ELR (cell line): ENCODE data around the gene ZHX3.
A peak's percentile ranks its signal among the peaks of the same experiment; 100 is the strongest.

Experiments used
- DNase-seq: peaks from one replicate; pipeline ENCODE4 v3.0.0-alpha.2; 2015; ENCODE audit warnings: low read depth

Gene ZHX3

DNA sequence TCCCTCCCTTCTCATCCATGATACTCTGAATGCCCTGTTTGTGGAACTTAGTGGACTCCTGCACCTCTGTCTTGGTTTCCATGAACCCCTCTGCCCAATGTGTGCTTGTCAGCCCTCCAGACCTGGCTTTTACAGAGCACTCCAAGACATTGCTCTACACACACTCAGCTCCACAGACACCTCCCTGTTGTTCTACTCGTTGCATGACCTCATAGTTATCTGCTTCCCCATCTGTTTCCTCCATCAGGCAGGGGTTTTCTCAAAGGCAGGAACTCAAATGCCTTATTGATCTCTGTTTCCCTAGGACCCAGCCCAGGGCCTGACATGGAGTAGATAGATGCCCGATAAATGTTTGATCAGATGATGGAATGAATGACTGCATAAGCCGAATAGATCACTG, 166.9 kb downstream of the ZHX3 start:
- peak; percentile 45 for DNase-seq

- no peak for DNase-seq
These were observed 168.6 kb downstream of the ZHX3 start for GRCh38 chr20:41148942-41149341.

DNA sequence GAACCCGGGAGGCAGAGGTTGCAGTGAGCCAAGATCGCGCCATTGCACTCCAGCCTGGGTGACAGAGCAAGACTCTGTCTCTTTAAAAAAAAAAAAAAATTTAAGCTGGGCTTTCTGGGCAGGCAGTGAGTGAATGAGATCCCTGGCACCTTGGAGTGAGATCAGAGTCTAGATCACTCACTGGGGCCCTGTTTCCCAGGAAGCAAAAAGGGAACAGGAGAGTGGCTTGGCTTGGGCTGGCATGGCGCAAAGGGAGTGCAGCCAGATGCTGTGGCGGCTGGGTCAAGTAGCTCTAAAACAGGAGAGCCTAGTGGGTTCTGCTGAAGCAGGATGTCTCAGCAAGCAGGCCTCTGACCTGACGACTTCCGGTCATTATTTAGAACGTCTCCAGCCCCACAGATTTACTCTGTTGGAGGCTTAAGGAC, 169.8 kb downstream of the ZHX3 start:
- DNase-seq, result no peak

- DNase-seq, result no peak
These were observed 171.5 kb downstream of the ZHX3 start for GRCh38 chr20:41145821-41146620.

- DNase-seq, result no peak
These were observed 172.2 kb downstream of the ZHX3 start for GRCh38 chr20:41145317-41145716.

- no peak for DNase-seq
These were observed 174.2 kb downstream of the ZHX3 start for GRCh38 chr20:41143354-41143753.

DNA sequence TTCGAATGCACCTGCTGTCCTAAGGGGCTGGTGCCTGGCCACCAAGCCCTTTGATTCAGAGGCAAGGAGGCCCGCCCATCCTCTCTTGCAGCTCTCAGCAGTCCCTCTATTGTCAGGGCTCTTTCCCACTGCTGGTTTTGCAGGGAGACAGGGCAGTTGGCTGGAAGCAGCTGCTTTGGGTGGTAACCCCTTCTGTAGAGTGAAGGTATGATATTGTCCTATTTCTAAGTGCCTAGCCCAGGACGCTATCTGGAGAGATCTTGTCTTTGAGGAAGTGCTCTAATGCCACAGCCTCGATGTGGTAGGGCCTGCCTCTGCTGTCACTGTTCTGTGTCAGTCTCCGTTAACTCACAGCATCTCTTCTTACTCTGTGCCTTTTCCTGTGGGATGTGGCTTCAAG, 174.6 kb downstream of the ZHX3 start:
- DNase-seq, result no peak

GRCh38 chr20:41142245-41142644, 175.3 kb downstream of the ZHX3 start:
- DNase-seq, result no peak

DNA sequence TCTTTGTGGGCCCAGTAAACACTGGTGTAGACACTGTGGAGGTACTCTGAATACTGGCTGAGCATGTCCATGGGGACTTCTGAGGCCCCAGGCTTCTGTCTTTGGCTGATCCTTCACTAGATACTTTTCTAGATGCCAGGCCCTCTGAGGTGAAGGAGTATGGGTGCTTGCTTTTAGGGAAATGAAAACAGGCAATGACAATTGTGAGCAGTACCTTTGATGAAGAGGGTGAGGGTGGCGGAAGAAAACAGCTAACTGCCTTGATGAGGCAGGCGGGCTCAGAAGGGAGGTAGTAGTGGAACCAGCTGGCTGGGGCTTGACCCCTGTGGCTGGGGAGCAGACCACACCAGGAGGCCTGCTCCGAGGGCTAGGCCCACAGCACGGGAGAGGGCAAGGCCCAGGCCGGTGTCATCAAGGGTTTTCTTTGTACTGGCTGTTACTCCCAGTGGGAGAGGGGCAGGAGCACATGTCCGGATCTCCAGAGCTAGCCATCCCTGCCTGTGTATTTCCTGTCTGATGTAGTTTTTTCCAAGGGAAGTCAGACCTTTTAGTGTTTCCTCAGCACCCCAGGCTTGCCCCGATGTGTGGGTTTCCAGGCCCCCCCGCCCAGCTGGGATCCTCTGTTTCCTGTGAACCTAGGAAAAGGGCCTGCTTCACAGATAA, 176.2 kb downstream of the ZHX3 start:
- peak; percentile 36 for DNase-seq

DNA sequence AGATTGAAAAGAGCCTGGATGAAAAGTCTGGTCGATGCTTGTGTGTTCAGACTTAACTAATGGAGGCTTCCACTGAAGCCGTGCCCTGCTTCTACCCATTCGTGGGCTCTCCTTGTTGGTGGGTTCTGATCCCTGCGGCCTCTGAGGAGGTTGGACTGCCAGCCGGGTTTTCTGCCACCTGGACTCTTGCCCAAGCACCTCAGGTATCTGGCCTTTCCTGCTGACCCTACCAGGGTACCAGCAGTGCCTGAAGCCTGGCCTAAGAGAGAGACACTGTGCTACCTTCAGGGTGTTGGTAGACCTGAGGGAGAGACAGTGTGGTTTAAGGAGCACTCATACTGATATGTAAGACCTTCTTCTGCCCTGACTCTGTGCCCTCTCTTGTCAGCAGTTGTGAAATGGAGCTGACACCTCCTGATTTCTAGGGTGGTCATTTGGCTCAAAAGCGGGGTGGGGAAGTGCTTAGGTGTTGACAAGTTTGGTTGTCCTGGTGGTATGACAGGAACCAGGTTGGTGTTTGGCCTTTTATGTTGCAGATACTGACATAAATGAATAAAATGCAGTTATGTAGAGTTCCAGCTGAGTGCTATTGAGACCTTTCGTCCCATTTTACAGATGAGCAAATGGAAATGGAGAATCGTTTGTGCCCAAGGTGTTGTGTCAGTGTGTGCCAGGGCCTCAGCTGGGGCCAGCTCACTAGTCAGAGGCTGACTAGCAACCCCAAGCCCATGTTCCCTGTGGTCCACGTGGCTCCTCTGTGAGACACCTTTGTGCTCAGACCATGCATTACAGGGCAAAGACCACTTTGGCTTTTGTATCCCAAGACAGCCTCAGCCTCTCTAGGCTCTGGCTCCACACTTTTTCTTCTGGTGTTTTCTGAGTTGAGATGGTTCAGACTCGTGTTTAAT, 177.1 kb downstream of the ZHX3 start:
- DNase-seq, result no peak

DNA sequence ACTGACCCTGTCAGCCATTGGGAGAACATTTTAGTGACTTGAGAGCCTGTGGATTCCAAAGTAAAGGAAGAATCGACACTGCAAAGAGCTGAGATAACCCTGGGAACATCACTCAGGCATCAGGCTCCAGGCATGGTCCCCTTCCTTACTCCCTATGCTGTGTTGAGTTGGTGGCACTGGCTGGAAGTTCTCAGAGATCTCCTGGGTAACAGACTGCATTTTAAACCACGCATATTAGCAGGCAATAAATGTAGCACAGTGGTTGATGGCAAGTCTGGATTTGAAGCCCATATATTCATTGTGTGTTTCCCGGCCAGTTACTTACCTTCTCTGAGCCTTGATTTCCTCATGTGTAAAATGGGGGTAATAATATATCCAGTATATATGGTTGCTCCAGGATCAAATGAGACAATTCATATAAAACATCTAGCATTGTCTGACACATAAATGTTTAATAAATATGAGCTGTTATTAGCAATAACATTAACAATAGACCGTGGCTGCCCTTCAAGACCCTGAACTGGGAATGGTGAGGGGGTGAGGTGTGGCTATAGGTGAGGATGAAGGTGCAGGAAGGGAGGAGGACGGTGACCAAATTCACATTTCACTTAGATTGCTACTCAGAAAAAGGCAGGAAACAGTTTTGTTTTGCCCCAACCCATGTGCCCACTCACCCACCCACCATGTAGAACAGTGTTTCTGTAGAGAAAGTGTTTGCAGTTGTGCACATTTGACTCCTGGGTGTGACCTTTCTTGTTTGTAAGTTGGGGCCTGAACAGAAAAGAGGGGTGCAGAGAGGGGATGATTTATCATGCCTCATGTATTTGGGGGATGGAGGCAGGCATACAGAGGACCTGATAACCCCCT, 178.1 kb downstream of the ZHX3 start:
- no peak for DNase-seq

- peak; percentile 57 for DNase-seq
These were observed 178.9 kb downstream of the ZHX3 start for GRCh38 chr20:41138475-41139226.

DNA sequence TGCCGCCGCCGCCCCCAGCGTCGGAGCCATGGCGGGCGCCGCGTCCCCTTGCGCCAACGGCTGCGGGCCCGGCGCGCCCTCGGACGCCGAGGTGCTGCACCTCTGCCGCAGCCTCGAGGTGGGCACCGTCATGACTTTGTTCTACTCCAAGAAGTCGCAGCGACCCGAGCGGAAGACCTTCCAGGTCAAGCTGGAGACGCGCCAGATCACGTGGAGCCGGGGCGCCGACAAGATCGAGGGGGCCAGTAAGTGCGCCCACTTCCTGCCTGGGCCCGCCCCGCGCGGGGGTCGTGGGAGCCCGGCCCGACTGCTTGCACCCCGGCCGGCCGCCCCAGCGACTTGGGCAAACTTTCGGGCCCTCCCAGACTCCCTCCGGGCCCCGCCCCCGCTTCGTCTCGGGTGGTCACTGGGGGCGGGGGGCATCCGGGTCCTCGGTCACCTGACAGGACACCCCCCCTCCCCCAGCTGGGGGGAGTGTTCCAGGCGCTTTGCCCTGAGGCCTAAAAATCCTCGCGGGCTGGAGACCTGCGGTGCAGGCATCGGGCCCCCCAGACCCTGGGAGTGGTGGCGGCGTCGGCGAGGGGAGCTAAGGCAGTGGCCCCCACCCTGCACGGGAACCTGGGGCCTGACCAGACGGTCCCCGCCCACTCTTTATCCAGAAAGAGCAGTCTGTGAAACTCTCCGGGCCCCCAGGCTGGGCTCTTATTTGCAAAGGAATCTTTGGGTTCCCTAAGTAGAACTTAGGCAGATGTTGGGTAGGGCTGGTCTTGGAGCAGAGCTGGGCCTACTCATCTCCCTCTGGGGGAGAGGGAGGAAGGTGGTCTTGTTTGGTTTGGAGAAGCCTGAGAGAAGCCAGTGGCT, 179.7 kb downstream of the ZHX3 start:
- peak; percentile 84 for DNase-seq

DNA sequence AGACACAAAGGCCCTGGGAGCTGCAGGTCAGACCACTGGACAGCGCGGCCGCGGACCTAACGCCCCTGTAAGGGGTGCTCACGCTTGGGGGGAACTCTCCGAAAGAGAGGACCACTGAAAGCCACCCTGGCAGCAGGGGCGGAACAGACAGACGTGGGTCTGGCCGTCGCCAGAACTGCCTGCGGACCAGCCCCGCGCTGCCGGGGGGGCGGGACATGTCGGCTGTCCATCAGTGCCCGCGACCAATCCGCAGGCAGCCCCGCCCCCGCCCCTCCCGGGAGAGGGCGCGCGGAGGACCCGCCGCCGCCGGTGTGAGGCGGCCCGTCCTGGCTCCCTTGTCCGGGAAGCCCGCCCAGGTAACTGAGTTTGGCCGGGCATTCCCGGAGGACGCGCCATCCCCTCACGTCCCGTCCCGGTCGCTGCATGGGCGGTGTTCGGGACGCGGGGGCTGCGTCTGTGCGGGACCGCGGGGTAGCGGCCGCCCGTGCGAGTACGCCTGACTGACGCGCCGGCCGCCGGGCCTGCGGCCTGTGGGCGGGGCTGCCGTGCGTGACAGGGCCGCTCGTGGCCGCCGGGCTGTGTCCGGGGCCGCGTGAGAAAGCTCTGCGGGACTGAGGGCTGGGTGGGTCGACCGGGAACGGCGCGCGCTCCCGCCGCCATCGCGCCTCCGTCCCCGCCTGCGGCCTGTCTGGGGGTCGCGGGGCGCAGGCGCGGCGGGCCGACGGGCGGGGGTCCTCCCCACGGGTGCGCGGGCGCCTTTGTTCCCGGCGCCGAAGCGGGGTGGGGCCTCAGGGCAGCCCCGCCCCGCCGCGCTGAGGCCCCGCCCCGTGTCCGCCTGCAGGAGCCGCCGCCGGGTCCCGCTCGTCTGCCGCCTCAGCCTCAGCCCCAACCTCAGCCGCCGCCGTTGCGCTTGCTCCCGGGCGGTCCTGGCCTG, 180.6 kb downstream of the ZHX3 start, which contains the start of gene PLCG1:
Gene PLCG1, plus strand, starts transcription at position 864 of the 934 bp plus-strand sequence. CDS start 99 bp downstream, outside the sequence.
- DNase-seq, result peak; percentile 88

GRCh38 chr20:41135888-41136679, 181.4 kb downstream of the ZHX3 start:
- no peak for DNase-seq

DNA sequence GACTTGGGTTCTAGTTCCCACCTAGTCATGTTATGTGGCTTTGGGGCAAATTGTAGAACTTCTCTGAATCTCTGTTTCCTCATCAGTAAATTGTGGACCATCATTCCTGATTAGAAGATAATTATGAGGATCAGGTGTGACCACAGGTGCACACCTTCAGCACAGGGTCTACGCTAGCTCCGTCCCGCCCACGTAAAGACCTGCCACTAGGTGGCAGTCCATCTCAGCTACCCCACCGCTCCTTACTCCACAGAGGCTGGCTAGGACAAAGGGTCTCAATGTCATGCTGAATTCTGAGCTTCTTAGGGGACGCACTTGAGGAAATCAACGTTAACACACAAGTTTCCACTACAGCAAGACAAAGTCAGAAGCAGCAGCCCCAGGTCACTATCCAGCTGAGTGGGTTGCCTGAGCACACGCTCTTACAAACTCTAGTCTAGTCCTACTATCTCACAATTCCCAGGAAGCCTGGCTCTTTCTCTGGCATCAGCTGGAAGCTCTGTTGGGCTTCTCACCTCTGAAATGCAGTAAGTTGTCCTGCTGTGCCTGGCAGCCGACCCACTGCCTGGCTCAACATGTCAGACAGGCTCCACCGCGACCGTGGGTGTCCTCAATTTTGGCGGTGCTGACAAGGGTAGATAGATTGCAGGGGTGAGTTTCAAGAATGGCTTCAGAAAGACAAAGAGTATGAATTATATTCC, 182.2 kb downstream of the ZHX3 start:
- DNase-seq, result peak; percentile 57
